Thyroid gland (tissue), 4 donors: Measurements from ENCODE around the gene ZNF408. TPM values are rescaled to one million over a fixed set of nuclear protein-coding genes. Genes with fewer than 3 reads are reported as not detected.
"Not testable (repeated sequence)": the region's sequence is repeated elsewhere in the genome, so short reads cannot be mapped to it uniquely, and the experiment has no call there.

Experiments used
- DNase-seq, 2 donors: peaks; one replicate each; pipeline ENCODE4 v3.0.0-alpha.2; 2019
- H3K27ac ChIP-seq, 3 donors: fragments of 200-600 bp; sonication (generic); 1 replicate in 2 of 3; 2 replicates in 1 of 3; pipeline ENCODE4 v1.5.1; 2016 to 2019; ENCODE audit warnings: mild to moderate bottlenecking in 1 of 3, moderate library complexity in 1 of 3
- H3K27me3 ChIP-seq: fragments of 200-600 bp; sonication (generic); one replicate; pipeline ENCODE4 v1.5.1; 2019
- H3K36me3 ChIP-seq, 2 donors: fragments of 200-600 bp; sonication (generic); one replicate each; pipeline ENCODE4 v1.5.1; 2016 to 2019
- H3K4me1 ChIP-seq, 2 donors: fragments of 200-600 bp; sonication (generic); one replicate each; pipeline ENCODE4 v1.5.1; 2017 to 2019
- H3K4me3 ChIP-seq, 3 donors: fragments of 200-600 bp; sonication (generic); replicated peaks in 1 of 3; 1 replicate in 2 of 3; 2 replicates in 1 of 3; pipeline ENCODE4 v1.5.1; 2016; ENCODE audit warnings: mild to moderate bottlenecking in 1 of 3
- H3K9me3 ChIP-seq: fragments of 200-600 bp; sonication (generic); one replicate; pipeline ENCODE4 v1.5.1; 2017
- POLR2A ChIP-seq, 2 donors: fragments of 450-650 bp; IDR thresholded peaks; one replicate each; pipeline ENCODE4 v1.6.1; 2017; ENCODE audit warnings: antibody characterized with exemption in 2 of 2, mild to moderate bottlenecking in 2 of 2, moderate library complexity in 1 of 2
- WGBS, 2 donors: methylation state at CpG; one replicate each; pipeline ENCODE4 v1.1.5; 2017; 5-methylcytosine and 5-hydroxymethylcytosine counted together
- intact Hi-C: fragments of 100-400 bp; cut with DNase I; formaldehyde crosslinking; loops from one replicate; pipeline ENCODE4 v1.15.1; 2023
- total RNA-seq, 4 donors: library from RNA; depleted of rRNA; stranded (reverse); fragments of >200 nt; gene quantifications; one replicate each; pipeline ENCODE4 v1.2.3, GENCODE V29; 2016
- TF ChIP-seq, protein P1 (sequence below), 6 experiments: fragments of 200-600 bp in 3 of 6; fragments of 450-650 bp in 3 of 6; sonication (generic) in 3 of 6; IDR thresholded peaks; one replicate each; pipeline ENCODE4 v1.5.1; 2016 to 2019; ENCODE audit warnings: antibody characterized with exemption in 6 of 6, mild to moderate bottlenecking in 2 of 6, inconsistent platforms in 1 of 6, moderate library complexity in 1 of 6

ZNF408 gene
- total RNA-seq, 4 donors from 2014 or later, result 9.8 to 17.8 (median 12.5) TPM

- intact Hi-C loops, result no loop called here
- WGBS, 2 donors, result 23 to 27% methylated on average over 5 of the region's 5 CpGs
- no peak for TF ChIP-seq POLR2A (IDR thresholded peaks at IDR 0.05)
- TF ChIP-seq, protein P1, sequence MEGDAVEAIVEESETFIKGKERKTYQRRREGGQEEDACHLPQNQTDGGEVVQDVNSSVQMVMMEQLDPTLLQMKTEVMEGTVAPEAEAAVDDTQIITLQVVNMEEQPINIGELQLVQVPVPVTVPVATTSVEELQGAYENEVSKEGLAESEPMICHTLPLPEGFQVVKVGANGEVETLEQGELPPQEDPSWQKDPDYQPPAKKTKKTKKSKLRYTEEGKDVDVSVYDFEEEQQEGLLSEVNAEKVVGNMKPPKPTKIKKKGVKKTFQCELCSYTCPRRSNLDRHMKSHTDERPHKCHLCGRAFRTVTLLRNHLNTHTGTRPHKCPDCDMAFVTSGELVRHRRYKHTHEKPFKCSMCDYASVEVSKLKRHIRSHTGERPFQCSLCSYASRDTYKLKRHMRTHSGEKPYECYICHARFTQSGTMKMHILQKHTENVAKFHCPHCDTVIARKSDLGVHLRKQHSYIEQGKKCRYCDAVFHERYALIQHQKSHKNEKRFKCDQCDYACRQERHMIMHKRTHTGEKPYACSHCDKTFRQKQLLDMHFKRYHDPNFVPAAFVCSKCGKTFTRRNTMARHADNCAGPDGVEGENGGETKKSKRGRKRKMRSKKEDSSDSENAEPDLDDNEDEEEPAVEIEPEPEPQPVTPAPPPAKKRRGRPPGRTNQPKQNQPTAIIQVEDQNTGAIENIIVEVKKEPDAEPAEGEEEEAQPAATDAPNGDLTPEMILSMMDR (IDR thresholded peaks at IDR 0.05), result no peak
- Histone ChIP-seq H3K27me3 (no peaks in the 10 kb centered on the region), H3K4me1 (peaks cover 16 to 22% of the 10 kb centered on the region in 2 donors), H3K4me3 (no peak overlapping the region), H3K9me3 (no peaks in the 10 kb centered on the region), H3K36me3 (peaks cover 39 to 44% of the 10 kb centered on the region in 2 donors), H3K27ac (peak overlapping the region; percentile 46 to 73 (median 60))
- peak; percentile 19 to 29 for DNase-seq
Measured at GRCh38 chr11:46666516-46666915, 34.3 kb upstream of the ZNF408 start.

DNA sequence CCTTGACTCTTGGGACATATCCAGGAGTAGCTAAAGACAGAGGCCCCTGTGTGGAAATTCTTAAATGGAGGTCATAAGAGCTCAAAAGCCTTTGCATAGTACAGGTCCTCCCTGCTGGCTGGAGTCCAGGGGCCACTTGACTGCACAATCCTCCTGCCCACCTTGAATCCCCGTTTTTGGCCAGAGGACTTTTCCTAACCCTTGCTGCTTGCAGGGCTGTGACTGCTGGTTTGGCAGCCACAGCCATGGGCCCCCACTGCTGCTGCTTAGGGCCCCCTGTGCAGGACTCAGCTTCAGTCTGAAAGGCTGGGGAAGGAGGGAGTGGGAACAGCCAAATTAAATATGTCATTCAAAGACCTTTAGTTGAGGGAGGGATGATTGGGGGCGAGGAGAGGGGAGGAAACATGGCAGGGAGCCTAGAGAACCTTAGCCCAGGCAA is 33.8 kb upstream of the ZNF408 start:
- WGBS, 2 donors, result 17 to 33% methylated on average over 2 of the region's 2 CpGs
- Histone ChIP-seq H3K9me3 (no peaks in the 10 kb centered on the region), H3K4me3 (no peak overlapping the region), H3K27ac (peak overlapping the region; percentile 46 to 73 (median 60)), H3K36me3 (peaks cover 37 to 39% of the 10 kb centered on the region in 2 donors), H3K27me3 (no peaks in the 10 kb centered on the region), H3K4me1 (peaks cover 16 to 27% of the 10 kb centered on the region in 2 donors)
- peak; percentile 83 to 84 for DNase-seq
- intact Hi-C loops, result no loop called here
- TF ChIP-seq, protein P1 (IDR thresholded peaks at IDR 0.05), result no peak
- TF ChIP-seq POLR2A (IDR thresholded peaks at IDR 0.05), result no peak

DNA sequence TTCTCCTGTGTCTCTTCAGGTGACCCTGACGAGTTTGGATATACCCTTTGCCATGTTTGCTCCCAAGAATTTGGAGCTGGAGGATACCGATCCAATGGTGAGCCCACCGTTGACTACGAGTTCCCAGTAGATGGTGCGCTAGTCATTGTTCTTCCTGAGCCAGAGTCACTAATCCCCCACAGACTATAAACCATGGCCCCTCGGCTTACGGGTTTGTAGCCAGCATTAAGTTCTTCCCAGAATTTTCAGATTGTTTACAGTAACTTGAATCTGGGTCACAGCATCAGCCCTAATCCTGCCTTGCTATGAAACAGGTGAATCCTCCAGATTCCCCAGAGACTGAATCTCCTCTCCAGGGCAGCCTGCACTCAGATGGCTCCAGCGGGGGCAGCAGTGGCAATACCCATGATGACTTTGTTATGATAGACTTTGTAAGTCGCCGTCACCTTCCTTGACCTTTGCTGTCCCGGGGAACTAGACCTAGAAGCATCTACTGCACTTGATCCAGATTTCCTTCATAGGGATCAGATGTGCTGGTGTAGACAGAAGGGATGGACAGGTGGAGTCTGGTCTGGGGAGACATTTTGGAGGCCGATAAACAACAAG is 32.2 kb upstream of the ZNF408 start:
- WGBS, 2 donors, result 92% methylated on average over 12 of the region's 12 CpGs
- H3K36me3 ChIP-seq, result peaks cover 46% of the 10 kb centered on the region in 2 donors
- H3K27me3 ChIP-seq, result no peaks in the 10 kb centered on the region
- H3K4me1 ChIP-seq, result peaks cover 21 to 39% of the 10 kb centered on the region in 2 donors
- H3K9me3 ChIP-seq, result no peaks in the 10 kb centered on the region
- TF ChIP-seq POLR2A (IDR thresholded peaks at IDR 0.05), result no peak
- TF ChIP-seq, protein P1 (IDR thresholded peaks at IDR 0.05), result no peak
- no peak overlapping the region for H3K4me3 ChIP-seq
- H3K27ac ChIP-seq, result peak overlapping the region in 1 of 3 donors; percentile 73
- no peak for DNase-seq
- intact Hi-C loops, result no loop called here

- no peak overlapping the region for H3K27ac ChIP-seq
- TF ChIP-seq, protein P1 (IDR thresholded peaks at IDR 0.05), result no peak
- no peak for TF ChIP-seq POLR2A (IDR thresholded peaks at IDR 0.05)
- no peaks in the 10 kb centered on the region for H3K27me3 ChIP-seq
- H3K36me3 ChIP-seq, result peaks cover 46 to 49% of the 10 kb centered on the region in 2 donors
- no peaks in the 10 kb centered on the region for H3K9me3 ChIP-seq
- 83 to 92% methylated on average over 3 of the region's 3 CpGs for WGBS, 2 donors
- intact Hi-C loops, result no loop called here
- no peak for DNase-seq
- peaks cover 31 to 51% of the 10 kb centered on the region in 2 donors for H3K4me1 ChIP-seq
- H3K4me3 ChIP-seq, result no peak overlapping the region
Measured at GRCh38 chr11:46669711-46670139, 31.1 kb upstream of the ZNF408 start.

DNA sequence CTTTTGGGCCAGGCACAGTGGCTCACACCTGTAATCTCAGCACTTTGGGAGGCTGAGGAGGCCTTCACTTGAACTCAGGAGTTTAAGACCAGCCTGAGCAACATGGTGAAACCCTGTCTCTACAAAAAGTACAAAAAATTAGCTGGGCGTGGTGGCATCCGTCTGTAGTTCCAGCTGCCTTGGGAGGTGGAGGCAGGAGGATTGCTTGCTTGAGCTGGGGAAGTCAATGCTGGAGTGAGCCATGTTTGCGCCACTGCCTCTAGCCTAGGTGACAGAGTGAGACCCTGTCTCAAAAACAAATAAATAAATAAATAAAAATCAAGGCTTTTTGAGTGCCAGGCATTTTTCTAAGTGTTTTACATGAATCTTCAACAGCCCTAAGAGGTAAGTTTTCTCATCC is 30.3 kb upstream of the ZNF408 start:
- Histone ChIP-seq H3K36me3 (peaks cover 40 to 45% of the 10 kb centered on the region in 2 donors), H3K4me1 (peaks cover 39 to 59% of the 10 kb centered on the region in 2 donors)
- H3K9me3 ChIP-seq, H3K4me3 ChIP-seq, H3K27ac ChIP-seq, DNase-seq, intact Hi-C loops, H3K27me3 ChIP-seq: not testable (repeated sequence)
- WGBS, 2 donors, result 96 to 97% methylated on average over 3 of the region's 3 CpGs
